ENCODE results near the gene CLEC7A. TPM values are rescaled to one million over a fixed set of nuclear protein-coding genes. Genes with fewer than 3 reads are reported as not detected.
A peak's percentile ranks its signal among the peaks of the same experiment; 100 is the strongest.

The CLEC7A gene
- polyA plus RNA-seq, 3 donors, result 235 to 809 (median 304) TPM

- H3K4me2 ChIP-seq (replicated peaks; ENCODE audit: extremely low read depth, low read length, poor library complexity, severe bottlenecking), result no peak overlapping the region
- Mint-ChIP-seq H3K36me3 (peaks cover 16 to 23% of the 10 kb centered on the region in 2 donors), H3K4me1 (peaks cover 50% of the 10 kb centered on the region), H3K27ac (peak overlapping the region; percentile 96 to 99 (median 97)), H3K9me3 (peaks cover 0 to 6% (median 0%) of the 10 kb centered on the region in 7 donors), H3K27me3 (ENCODE audit: low read depth in 3 of 3) (peaks cover 0 to 2% (median 0%) of the 10 kb centered on the region in 3 donors), H3K4me3 (no peak overlapping the region)
- peak overlapping the region in 1 of 3 experiments; percentile 55 for H3K4me3 ChIP-seq (replicated peaks in 1 of 3; ENCODE audit: low read depth in 2 of 3, low read length in 3 of 3)
- no peaks in the 10 kb centered on the region for H3K9me3 ChIP-seq (replicated peaks in 1 of 2; ENCODE audit: control insufficient read depth in 1 of 2, insufficient read depth in 1 of 2, low read length in 2 of 2)
- TF ChIP-seq CTCF (IDR thresholded peaks at IDR 0.05), result no peak
- H3K27ac ChIP-seq (ENCODE audit: low read depth in 1 of 2, low read length in 2 of 2), result peak overlapping the region in 1 of 2 donors; percentile 95
- H3K9ac ChIP-seq (ENCODE audit: insufficient read depth, low read length, poor library complexity, severe bottlenecking), result no peak overlapping the region
- H3K36me3 ChIP-seq (replicated peaks in 1 of 2; ENCODE audit: control insufficient read depth in 1 of 2, insufficient read depth in 2 of 2, low read length in 2 of 2), result no peaks in the 10 kb centered on the region
- H3K4me1 ChIP-seq (ENCODE audit: control insufficient read depth in 1 of 2, insufficient read depth in 2 of 2, low read length in 2 of 2), result peaks cover 41 to 43% of the 10 kb centered on the region in 2 donors
- DNase-seq, result peak; percentile 27 to 72 (median 42)
- no peaks in the 10 kb centered on the region for H3K79me2 ChIP-seq (ENCODE audit: insufficient read depth, low read length)
- no peaks in the 10 kb centered on the region for H3K27me3 ChIP-seq (ENCODE audit: control insufficient read depth in 2 of 2, insufficient read depth in 2 of 2, low read length in 2 of 2)
- intact Hi-C loops (cut with micrococcal nuclease), result loop anchor here (5.0 to 10.0 kb wide), 3 partner anchors 43 to 65 kb away; partner anchors contain the start of gene CLEC7A (in 1 of the 2)
- H4K20me1 ChIP-seq (ENCODE audit: insufficient read depth, low read length), result no peaks in the 10 kb centered on the region
- 60% methylated on average over 1 of the region's 3 CpGs for WGBS (ENCODE audit: insufficient coverage)
- H2AFZ ChIP-seq (ENCODE audit: insufficient read depth, low read depth, low read length, poor library complexity, severe bottlenecking), result no peak overlapping the region
Observed at GRCh38 chr12:10069976-10070375, 60.0 kb downstream of the CLEC7A start.

GRCh38 chr12:10069099-10069498 is 60.9 kb downstream of the CLEC7A start:
- H3K36me3 ChIP-seq (replicated peaks in 1 of 2; ENCODE audit: control insufficient read depth in 1 of 2, insufficient read depth in 2 of 2, low read length in 2 of 2), result no peaks in the 10 kb centered on the region
- H3K27me3 ChIP-seq (ENCODE audit: control insufficient read depth in 2 of 2, insufficient read depth in 2 of 2, low read length in 2 of 2), result no peaks in the 10 kb centered on the region
- H3K4me1 ChIP-seq (ENCODE audit: control insufficient read depth in 1 of 2, insufficient read depth in 2 of 2, low read length in 2 of 2), result peaks cover 43 to 48% of the 10 kb centered on the region in 2 donors
- peak overlapping the region; percentile 63 to 95 for H3K27ac ChIP-seq (ENCODE audit: low read depth in 1 of 2, low read length in 2 of 2)
- H3K9me3 ChIP-seq (replicated peaks in 1 of 2; ENCODE audit: control insufficient read depth in 1 of 2, insufficient read depth in 1 of 2, low read length in 2 of 2), result no peaks in the 10 kb centered on the region
- no peak overlapping the region for H2AFZ ChIP-seq (ENCODE audit: insufficient read depth, low read depth, low read length, poor library complexity, severe bottlenecking)
- peak overlapping the region; percentile 17 to 55 (median 29) for H3K4me3 ChIP-seq (replicated peaks in 1 of 3; ENCODE audit: low read depth in 2 of 3, low read length in 3 of 3)
- Mint-ChIP-seq H3K4me1 (peaks cover 54% of the 10 kb centered on the region), H3K9me3 (peaks cover 0 to 6% (median 0%) of the 10 kb centered on the region in 7 donors), H3K27ac (peak overlapping the region; percentile 96 to 99 (median 97)), H3K27me3 (ENCODE audit: low read depth in 3 of 3) (peaks cover 0 to 2% (median 0%) of the 10 kb centered on the region in 3 donors), H3K4me3 (peak overlapping the region; percentile 32 to 81), H3K36me3 (peaks cover 16 to 23% of the 10 kb centered on the region in 2 donors)
- H3K79me2 ChIP-seq (ENCODE audit: insufficient read depth, low read length), result no peaks in the 10 kb centered on the region
- no peaks in the 10 kb centered on the region for H4K20me1 ChIP-seq (ENCODE audit: insufficient read depth, low read length)
- peak; percentile 71 to 82 (median 81) for DNase-seq
- no peak for TF ChIP-seq CTCF (IDR thresholded peaks at IDR 0.05)
- H3K4me2 ChIP-seq (replicated peaks; ENCODE audit: extremely low read depth, low read length, poor library complexity, severe bottlenecking), result peak overlapping the region; percentile 56
- intact Hi-C loops (cut with micrococcal nuclease), result loop anchor here (5.0 to 10.0 kb wide), 2 partner anchors 42 to 66 kb away; partner anchors contain the start of gene CLEC7A (in 1 of the 2)
- peak overlapping the region; percentile 68 for H3K9ac ChIP-seq (ENCODE audit: insufficient read depth, low read length, poor library complexity, severe bottlenecking)
- WGBS (ENCODE audit: insufficient coverage), result no CpG with 5 or more reads among the region's 4 CpGs
